Measurements from ENCODE around the gene ATG2A.

DNA sequence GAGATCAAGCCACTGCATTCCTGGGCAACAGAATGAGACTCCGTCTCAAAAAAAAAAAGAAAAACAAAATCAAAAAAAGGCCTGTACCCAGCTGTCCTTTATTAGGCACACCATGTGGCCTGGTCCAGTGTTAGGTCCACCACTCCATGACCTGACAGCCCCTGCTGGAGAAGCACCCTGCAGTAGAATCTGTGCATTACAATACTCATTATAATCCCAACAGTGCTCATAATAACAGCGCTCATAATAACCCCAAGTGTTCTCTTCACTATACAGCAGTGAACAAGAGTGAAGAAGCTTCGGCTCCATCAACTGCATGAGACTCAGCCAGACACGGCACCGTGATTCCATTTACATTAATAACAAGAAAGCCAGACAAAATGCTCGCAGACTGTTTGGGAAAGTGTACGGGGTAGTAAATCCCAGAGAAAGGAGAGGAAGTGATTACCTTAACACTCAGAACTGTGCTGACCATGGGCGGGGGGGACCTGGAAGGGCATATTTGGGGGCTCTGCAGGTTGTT, 29.7 kb downstream of the ATG2A start:
- TF ChIP-seq, protein P1, sequence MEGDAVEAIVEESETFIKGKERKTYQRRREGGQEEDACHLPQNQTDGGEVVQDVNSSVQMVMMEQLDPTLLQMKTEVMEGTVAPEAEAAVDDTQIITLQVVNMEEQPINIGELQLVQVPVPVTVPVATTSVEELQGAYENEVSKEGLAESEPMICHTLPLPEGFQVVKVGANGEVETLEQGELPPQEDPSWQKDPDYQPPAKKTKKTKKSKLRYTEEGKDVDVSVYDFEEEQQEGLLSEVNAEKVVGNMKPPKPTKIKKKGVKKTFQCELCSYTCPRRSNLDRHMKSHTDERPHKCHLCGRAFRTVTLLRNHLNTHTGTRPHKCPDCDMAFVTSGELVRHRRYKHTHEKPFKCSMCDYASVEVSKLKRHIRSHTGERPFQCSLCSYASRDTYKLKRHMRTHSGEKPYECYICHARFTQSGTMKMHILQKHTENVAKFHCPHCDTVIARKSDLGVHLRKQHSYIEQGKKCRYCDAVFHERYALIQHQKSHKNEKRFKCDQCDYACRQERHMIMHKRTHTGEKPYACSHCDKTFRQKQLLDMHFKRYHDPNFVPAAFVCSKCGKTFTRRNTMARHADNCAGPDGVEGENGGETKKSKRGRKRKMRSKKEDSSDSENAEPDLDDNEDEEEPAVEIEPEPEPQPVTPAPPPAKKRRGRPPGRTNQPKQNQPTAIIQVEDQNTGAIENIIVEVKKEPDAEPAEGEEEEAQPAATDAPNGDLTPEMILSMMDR (IDR thresholded peaks at IDR 0.05; ENCODE audit: low read depth, low read length, poor library complexity, severe bottlenecking), result no peak
- no peak for TF ChIP-seq EZH2phosphoT487 (IDR thresholded peaks at IDR 0.05; ENCODE audit: borderline replicate concordance, low read length)

Measured in DOHH2 (cell line).